ES-I3 (cell line): ENCODE results near the gene NT5M.

Source experiments
- H3K36me3 ChIP-seq: 2 replicates; pipeline ENCODE4 v1.6.1; 2013; ENCODE audit warnings: mild to moderate bottlenecking, low read length, control low read depth, moderate library complexity; ENCODE audit not compliant: insufficient read depth
- H3K4me1 ChIP-seq: 2 replicates; pipeline ENCODE4 v1.6.1; 2013; ENCODE audit warnings: mild to moderate bottlenecking, control low read depth, low read length; ENCODE audit not compliant: insufficient read depth
- H3K9ac ChIP-seq: 2 replicates; pipeline ENCODE4 v1.6.1; 2013; ENCODE audit warnings: low read depth, mild to moderate bottlenecking, low read length, moderate library complexity
- H3K9me3 ChIP-seq: 2 replicates; pipeline ENCODE4 v1.6.1; 2013; ENCODE audit warnings: mild to moderate bottlenecking, low read length, moderate library complexity; ENCODE audit not compliant: control insufficient read depth, insufficient read depth

The NT5M gene

GRCh38 chr17:17388657-17389496 lies 85.7 kb downstream of the NT5M start:
- Histone ChIP-seq H3K4me1 (no peaks in the 10 kb centered on the region), H3K36me3 (no peaks in the 10 kb centered on the region), H3K9ac (no peak overlapping the region), H3K9me3 (no peaks in the 10 kb centered on the region)

GRCh38 chr17:17391668-17392370 lies 88.6 kb downstream of the NT5M start:
- no peak overlapping the region for H3K9ac ChIP-seq
- H3K36me3 ChIP-seq = no peaks in the 10 kb centered on the region
- H3K4me1 ChIP-seq = no peaks in the 10 kb centered on the region
- no peaks in the 10 kb centered on the region for H3K9me3 ChIP-seq

GRCh38 chr17:17393976-17394375 lies 90.8 kb downstream of the NT5M start:
- Histone ChIP-seq H3K36me3 (no peaks in the 10 kb centered on the region), H3K4me1 (no peaks in the 10 kb centered on the region)

GRCh38 chr17:17394494-17394893 lies 91.3 kb downstream of the NT5M start:
- H3K36me3 ChIP-seq = no peaks in the 10 kb centered on the region
- H3K9me3 ChIP-seq = no peaks in the 10 kb centered on the region
- no peaks in the 10 kb centered on the region for H3K4me1 ChIP-seq
- no peak overlapping the region for H3K9ac ChIP-seq

More at GRCh38 chr17:17393976-17394375, 90.8 kb downstream of the NT5M start:
- Histone ChIP-seq H3K9ac (no peak overlapping the region), H3K9me3 (no peaks in the 10 kb centered on the region)

- no peaks in the 10 kb centered on the region for H3K9me3 ChIP-seq
- H3K36me3 ChIP-seq = no peaks in the 10 kb centered on the region
- H3K9ac ChIP-seq = no peak overlapping the region
- H3K4me1 ChIP-seq = no peaks in the 10 kb centered on the region
These were observed 92.2 kb downstream of the NT5M start for GRCh38 chr17:17395246-17395802.

- no peaks in the 10 kb centered on the region for H3K4me1 ChIP-seq
These were observed 92.7 kb downstream of the NT5M start for GRCh38 chr17:17395885-17396284.

More at GRCh38 chr17:17395885-17396284, 92.7 kb downstream of the NT5M start:
- no peak overlapping the region for H3K9ac ChIP-seq
- no peaks in the 10 kb centered on the region for H3K36me3 ChIP-seq
- no peaks in the 10 kb centered on the region for H3K9me3 ChIP-seq
